ENCODE results near the gene ZCCHC7. TPM values are rescaled to one million over a fixed set of nuclear protein-coding genes. Genes with fewer than 3 reads are reported as not detected.

Gene ZCCHC7
- total and polyA plus RNA-seq, 10 of the 15 experiments (the other 5 are each of a cell fraction or from before 2014, with no cell fraction given), result 42.9 to 178 (median 53.3) TPM

- peaks cover 12% of the 10 kb centered on the region for H3K79me2 ChIP-seq (ENCODE audit: control insufficient read depth, insufficient read depth, low read length)
- POLR2A ChIA-PET, result no interaction called here
- FAIRE-seq (no peak), DNase-seq (ENCODE audit: low read depth, low spot score) (no peak), ATAC-seq (no peak)
- H4K20me1 ChIP-seq (ENCODE audit: control insufficient read depth, insufficient read depth), result no peaks in the 10 kb centered on the region
- H3K9me3 ChIP-seq (replicated peaks; ENCODE audit: control insufficient read depth, insufficient read depth, low read length), result no peaks in the 10 kb centered on the region
- no peak overlapping the region for H3K9ac ChIP-seq (ENCODE audit: control insufficient read depth, insufficient read depth, low read length)
- CTCF ChIA-PET, result interaction anchor here (0.7 to 1.2 kb wide), 3 partner anchors 9 to 302 kb away, joined by 3 to 4 read pairs (median 4); no protein-coding TSS in a partner anchor
- no peak overlapping the region for H2AFZ ChIP-seq (ENCODE audit: control insufficient read depth, low read depth, low read length)
- intact Hi-C loops (cut with micrococcal nuclease; ENCODE audit: unreplicated experiment) (no loop called here), in situ Hi-C loops (cut with MboI) (no loop called here)
- peaks cover 2 to 7% of the 10 kb centered on the region in 2 experiments; a peak in 3 of 4 replicates for H3K36me3 ChIP-seq (ENCODE audit: control insufficient read depth in 2 of 2, insufficient read depth in 2 of 2, low read length in 1 of 2)
- H3K27me3 ChIP-seq (replicated peaks in 1 of 2; ENCODE audit: control insufficient read depth in 2 of 2, insufficient read depth in 2 of 2, low read length in 1 of 2), result no peaks in the 10 kb centered on the region
- RAD21 ChIA-PET (ENCODE audit: unreplicated experiment), result no interaction called here
- SMC1A ChIA-PET (ENCODE audit: uncharacterized antibody, unreplicated experiment), result interaction anchor here (0.9 to 1.3 kb wide), 3 partner anchors 8 to 53 kb away, joined by 3 to 4 read pairs (median 3); no protein-coding TSS in a partner anchor
- no peak overlapping the region for H3K4me2 ChIP-seq (ENCODE audit: control insufficient read depth, insufficient read depth)
- no peaks in the 10 kb centered on the region; the same call in 1 of the 2 replicates for H3K4me1 ChIP-seq (ENCODE audit: control insufficient read depth, insufficient read depth, low read length)
- H3K27ac ChIP-seq (ENCODE audit: control insufficient read depth, insufficient read depth), result no peak overlapping the region
- TF ChIP-seq E4F1 (IDR thresholded peaks at IDR 0.05; ENCODE audit: borderline replicate concordance, partially characterized antibody) (no peak), ESRRA (IDR thresholded peaks at IDR 0.05; ENCODE audit: low read length) (no peak), EED (IDR thresholded peaks at IDR 0.05; ENCODE audit: low read depth) (no peak), ZNF217 (IDR thresholded peaks at IDR 0.05) (no peak), NR2F1 (conservative IDR thresholded peaks at IDR 0.05) (no peak), GATAD2B (conservative IDR thresholded peaks at IDR 0.05; ENCODE audit: low read depth) (no peak), SREBF1 (IDR thresholded peaks at IDR 0.05; ENCODE audit: low read length) (no peak), PRDM15 (CRISPR knock-in tag; IDR thresholded peaks at IDR 0.05) (no peak), NFIC (IDR thresholded peaks at IDR 0.05; ENCODE audit: low read depth, low read length) (no peak), MTA3 (IDR thresholded peaks at IDR 0.05; ENCODE audit: borderline replicate concordance, low read length) (no peak), ATF2 (IDR thresholded peaks at IDR 0.05; ENCODE audit: low read length) (no peak), BRCA1 (IDR thresholded peaks at IDR 0.05; ENCODE audit: low read depth, low read length) (no peak)
- BruUV-seq (replicated peaks), result no TSS peak
- WGBS (ENCODE audit: insufficient coverage, insufficient replicate concordance, low lambda C conversion rate, missing lambda C conversion rate), result 100% methylated on average over 2 of the region's 2 CpGs
- no peak overlapping the region for H3K4me3 ChIP-seq
Measured at GRCh38 chr9:37174247-37174646, 53.9 kb downstream of the ZCCHC7 start.

Data from GM12878 (cell line).